Measurements from ENCODE around the gene ITIH5. TPM values are rescaled to one million over a fixed set of nuclear protein-coding genes. Genes with fewer than 3 reads are reported as not detected.
A peak's percentile ranks its signal among the peaks of the same experiment; 100 is the strongest.

ITIH5 gene
- total RNA-seq, 6 experiments from 2014 or later: 0.20 to 0.62 (median 0.48) TPM

DNA sequence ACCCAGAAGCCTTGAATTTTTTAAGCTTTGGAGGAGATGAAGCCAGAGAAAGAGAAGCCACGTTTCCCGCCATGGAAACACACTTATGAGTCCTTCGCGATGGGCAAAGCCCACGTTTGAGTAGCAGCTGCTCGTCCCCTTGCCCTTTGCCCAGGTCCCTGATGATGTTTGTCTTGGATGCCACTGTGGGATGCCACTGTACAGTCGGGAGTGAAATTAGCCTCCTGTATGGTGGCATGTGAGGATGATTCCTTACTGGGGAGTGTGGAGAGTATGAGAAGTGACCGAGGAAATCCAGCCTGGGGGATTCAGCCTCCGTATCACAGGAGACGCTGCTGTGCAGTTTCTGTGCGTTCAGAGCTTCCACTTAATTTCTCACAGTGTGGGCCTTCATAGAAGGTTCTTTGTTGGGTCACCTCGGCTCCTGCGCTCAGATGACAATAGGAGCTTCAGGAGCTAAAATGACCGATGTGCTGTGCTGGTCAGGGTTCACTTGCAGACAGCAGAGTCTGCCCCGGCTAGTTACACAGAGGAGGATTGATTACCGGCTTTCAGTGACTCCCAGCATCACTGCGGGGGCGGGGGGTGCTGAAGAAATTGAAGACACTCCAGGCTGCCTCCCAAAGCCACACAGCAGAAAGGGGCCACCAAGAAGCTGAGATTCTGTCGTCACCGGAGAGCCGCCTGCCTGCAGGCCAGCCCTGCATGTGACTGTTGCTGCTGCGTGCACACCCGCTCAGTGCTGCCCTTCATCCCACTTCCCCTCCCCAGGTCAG lies 133.9 kb downstream of the ITIH5 start:
- Histone ChIP-seq H3K9me3 (no peaks in the 10 kb centered on the region), H3K4me3 (no peak overlapping the region), H3K4me1 (no peaks in the 10 kb centered on the region), H3K36me3 (no peaks in the 10 kb centered on the region), H3K27me3 (no peaks in the 10 kb centered on the region), H3K27ac (no peak overlapping the region)
- TF ChIP-seq CTCF (IDR thresholded peaks at IDR 0.05) (no peak), POLR2A (IDR thresholded peaks at IDR 0.05) (no peak)
- intact Hi-C loops (cut with DNase I): loop anchor here in 1 of 2 donors (10.0 kb wide), 1 partner anchor 142 kb away; no protein-coding TSS in a partner anchor
- 40% methylated on average over 16 of the region's 23 CpGs for WGBS (ENCODE audit: insufficient coverage, low coverage, low lambda C conversion rate, missing lambda C conversion rate)
- DNase-seq (no peak), ATAC-seq (peak; percentile 40 to 72 (median 58))

- H3K4me1 ChIP-seq: no peaks in the 10 kb centered on the region
- H3K36me3 ChIP-seq: no peaks in the 10 kb centered on the region
- H3K4me3 ChIP-seq: no peak overlapping the region
- no peak overlapping the region for H3K27ac ChIP-seq
- H3K27me3 ChIP-seq: no peaks in the 10 kb centered on the region
- 30% methylated on average over 5 of the region's 7 CpGs for WGBS (ENCODE audit: insufficient coverage, low coverage, low lambda C conversion rate, missing lambda C conversion rate)
- intact Hi-C loops (cut with DNase I): loop anchor here (5.0 to 10.0 kb wide), 2 partner anchors 145 to 158 kb away; no protein-coding TSS in a partner anchor
- H3K9me3 ChIP-seq: no peaks in the 10 kb centered on the region
- TF ChIP-seq CTCF (IDR thresholded peaks at IDR 0.05) (peak in 3 of 4 donors; percentile 13 to 40 (median 40)), POLR2A (IDR thresholded peaks at IDR 0.05) (no peak)
- DNase-seq (peak in 1 of 3 donors; percentile 44), ATAC-seq (peak; percentile 50 to 81 (median 64))
These were observed 137.1 kb downstream of the ITIH5 start for GRCh38 chr10:7529638-7530037.

- DNase-seq: no peak
These were observed 139.3 kb downstream of the ITIH5 start for GRCh38 chr10:7527468-7527867.

DNA sequence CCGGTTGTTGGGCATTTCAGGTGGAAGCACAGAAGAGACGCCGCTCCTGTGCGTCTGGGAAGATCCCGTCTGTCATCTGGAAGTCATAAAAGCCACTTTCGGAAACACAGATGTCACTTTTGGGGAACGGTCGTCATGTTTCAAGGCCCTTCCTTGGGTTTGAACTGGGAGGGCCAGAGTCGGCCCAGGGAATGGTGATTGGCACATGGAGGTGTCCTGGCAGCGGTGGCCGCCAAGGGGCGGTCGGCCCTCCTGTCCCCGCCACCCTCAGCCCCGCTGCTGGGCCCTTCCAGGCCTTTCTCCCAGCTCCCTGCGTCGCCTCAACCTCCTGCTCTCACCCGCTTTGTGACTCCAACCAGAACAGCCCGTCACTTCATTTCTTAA lies 140.8 kb downstream of the ITIH5 start:
- Histone ChIP-seq H3K9me3 (no peaks in the 10 kb centered on the region), H3K36me3 (no peaks in the 10 kb centered on the region), H3K4me1 (no peaks in the 10 kb centered on the region), H3K27me3 (no peaks in the 10 kb centered on the region), H3K4me3 (no peak overlapping the region), H3K27ac (no peak overlapping the region)
- TF ChIP-seq POLR2A (IDR thresholded peaks at IDR 0.05) (no peak), CTCF (IDR thresholded peaks at IDR 0.05) (no peak)
- no peak for ATAC-seq
- 66% methylated on average over 17 of the region's 19 CpGs for WGBS (ENCODE audit: insufficient coverage, low coverage, low lambda C conversion rate, missing lambda C conversion rate)
- intact Hi-C loops (cut with DNase I): loop anchor here in 1 of 2 donors (5.0 kb wide), 1 partner anchor 161 kb away; no protein-coding TSS in a partner anchor
- DNase-seq: no peak

More at GRCh38 chr10:7527468-7527867, 139.3 kb downstream of the ITIH5 start:
- Histone ChIP-seq H3K4me1 (no peaks in the 10 kb centered on the region), H3K27me3 (no peaks in the 10 kb centered on the region), H3K9me3 (no peaks in the 10 kb centered on the region), H3K36me3 (no peaks in the 10 kb centered on the region), H3K27ac (no peak overlapping the region), H3K4me3 (no peak overlapping the region)
- 90% methylated on average over 1 of the region's 1 CpG for WGBS (ENCODE audit: insufficient coverage, low coverage, low lambda C conversion rate, missing lambda C conversion rate)
- TF ChIP-seq POLR2A (IDR thresholded peaks at IDR 0.05) (no peak), CTCF (IDR thresholded peaks at IDR 0.05) (no peak)
- intact Hi-C loops (cut with DNase I): loop anchor here in 1 of 2 donors (5.0 kb wide), 1 partner anchor 160 kb away; no protein-coding TSS in a partner anchor
- ATAC-seq: no peak
